Measurements from ENCODE around the gene GPR119. TPM values are rescaled to one million over a fixed set of nuclear protein-coding genes. Genes with fewer than 3 reads are reported as not detected.

GPR119 gene
- total and polyA plus RNA-seq, 2 of the 8 experiments (the other 6 are each of a cell fraction or from before 2014, with no cell fraction given) = 0.11 TPM; not detected in 1

DNA sequence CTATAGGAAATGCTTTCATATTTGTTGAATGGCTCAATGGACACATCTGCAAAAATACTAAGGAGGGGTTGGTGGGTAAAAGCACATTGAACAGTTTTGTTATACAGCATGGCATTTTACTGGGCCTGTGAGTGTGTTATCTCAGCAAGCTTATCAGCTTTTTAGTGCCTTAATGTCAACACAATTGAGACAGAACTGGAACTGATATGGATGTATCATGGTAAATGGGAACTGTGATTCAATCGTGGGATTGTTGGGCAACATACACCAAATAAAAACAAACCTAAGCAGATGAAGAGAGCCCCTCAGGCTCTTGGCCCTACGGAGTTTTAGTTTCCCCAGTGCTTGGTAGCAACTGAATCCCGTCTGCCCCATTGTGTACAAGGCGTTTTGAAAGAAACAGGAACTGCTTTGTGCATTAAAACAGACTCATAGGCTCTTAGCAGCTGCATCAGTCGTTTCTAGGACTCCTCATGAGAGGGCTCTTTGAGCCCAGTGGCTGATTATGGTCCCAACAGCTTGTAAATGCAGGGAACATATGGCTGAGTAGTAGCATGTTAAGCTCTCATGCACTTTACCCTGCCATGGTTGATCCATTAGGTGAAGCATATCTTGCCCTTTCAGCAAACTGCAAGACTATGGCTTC lies 7.3 kb downstream of the GPR119 start:
- H2AK5ac ChIP-seq (ENCODE audit: low read depth, low read length) = no peak overlapping the region
- H2BK20ac ChIP-seq (ENCODE audit: low read length) = no peak overlapping the region
- H3K18ac ChIP-seq (ENCODE audit: extremely low read depth, low read length) = no peak overlapping the region
- no peak overlapping the region for H3K14ac ChIP-seq (ENCODE audit: insufficient read length)
- no peaks in the 10 kb centered on the region for H3K4me1 ChIP-seq (replicated peaks in 1 of 4; ENCODE audit: control insufficient read depth in 3 of 4, insufficient read depth in 4 of 4, low read length in 3 of 4)
- H2AFZ ChIP-seq (ENCODE audit: low read length) = no peak overlapping the region
- no peaks in the 10 kb centered on the region for H3K36me3 ChIP-seq (ENCODE audit: control insufficient read depth in 2 of 4, insufficient read depth in 4 of 4, low read length in 3 of 4)
- no peaks in the 10 kb centered on the region for H3K23me2 ChIP-seq (ENCODE audit: low read depth, low read length)
- no peak overlapping the region for H2BK12ac ChIP-seq (ENCODE audit: low read depth, low read length)
- FAIRE-seq = no peak
- no peak overlapping the region for H3K27ac ChIP-seq (ENCODE audit: low read depth, low read length)
- H4K8ac ChIP-seq (ENCODE audit: extremely low read depth, insufficient read depth, low read length) = no peak overlapping the region
- 83% methylated on average over 5 of the region's 5 CpGs; no CpG with 5 or more reads in 1 of the 2 experiments for WGBS, 2 experiments (ENCODE audit: extremely low coverage in 1 of 2, insufficient coverage in 1 of 2, insufficient read length in 1 of 2, insufficient replicate concordance in 2 of 2, low coverage in 1 of 2, low lambda C conversion rate in 2 of 2, missing lambda C conversion rate in 1 of 2)
- no peaks in the 10 kb centered on the region for H3K79me2 ChIP-seq (ENCODE audit: control insufficient read depth in 1 of 2, insufficient read depth in 2 of 2, low read length in 2 of 2)
- ChIA-PET CTCF (ENCODE audit: partially characterized antibody) (no interaction called here), POLR2A (ENCODE audit: partially characterized antibody) (interaction anchor here (0.7 kb wide), 1 partner anchor 110 kb away, joined by 3 read pairs; no protein-coding TSS in a partner anchor)
- H2BK5ac ChIP-seq (ENCODE audit: low read depth, low read length) = no peak overlapping the region
- H4K20me1 ChIP-seq (replicated peaks in 1 of 2; ENCODE audit: control insufficient read depth in 1 of 2, insufficient read depth in 2 of 2, low read length in 2 of 2) = no peaks in the 10 kb centered on the region
- H3K4me2 ChIP-seq (ENCODE audit: insufficient read depth in 1 of 2, low read depth in 2 of 2, low read length in 2 of 2) = no peak overlapping the region
- DNase-seq (ENCODE audit: low read depth in 1 of 2, low spot score in 2 of 2) = no peak
- H3K27me3 ChIP-seq (replicated peaks in 1 of 4; ENCODE audit: control insufficient read depth in 3 of 4, extremely low read depth in 1 of 4, insufficient read depth in 3 of 4, low read length in 3 of 4) = no peaks in the 10 kb centered on the region
- no peak overlapping the region for H3K4me3 ChIP-seq (ENCODE audit: extremely low read depth in 1 of 4, insufficient read depth in 2 of 4, low read depth in 3 of 4, low read length in 4 of 4)
- H4K5ac ChIP-seq (ENCODE audit: insufficient read length, low read depth, low read length) = no peak overlapping the region
- H3K9ac ChIP-seq (replicated peaks in 1 of 4; ENCODE audit: extremely low read depth in 1 of 4, low read depth in 3 of 4, low read length in 3 of 4) = no peak overlapping the region
- H4K91ac ChIP-seq (replicated peaks; ENCODE audit: insufficient read length, low read length) = no peak overlapping the region
- H2BK120ac ChIP-seq (replicated peaks; ENCODE audit: low read depth, low read length) = no peak overlapping the region
- H3K56ac ChIP-seq (replicated peaks; ENCODE audit: insufficient read length, low read depth, low read length) = no peak overlapping the region
- no peak overlapping the region for H3K4ac ChIP-seq (replicated peaks; ENCODE audit: insufficient read length, low read depth, low read length)
- H3K9me3 ChIP-seq (ENCODE audit: insufficient read depth in 2 of 2, low read depth in 1 of 2, low read length in 1 of 2) = no peaks in the 10 kb centered on the region
- no peak overlapping the region for H3K23ac ChIP-seq (ENCODE audit: insufficient read length)
- no peaks in the 10 kb centered on the region for H3K79me1 ChIP-seq (ENCODE audit: low read depth, low read length)
- H2BK15ac ChIP-seq (ENCODE audit: low read length) = no peak overlapping the region
- TF ChIP-seq, protein P1, sequence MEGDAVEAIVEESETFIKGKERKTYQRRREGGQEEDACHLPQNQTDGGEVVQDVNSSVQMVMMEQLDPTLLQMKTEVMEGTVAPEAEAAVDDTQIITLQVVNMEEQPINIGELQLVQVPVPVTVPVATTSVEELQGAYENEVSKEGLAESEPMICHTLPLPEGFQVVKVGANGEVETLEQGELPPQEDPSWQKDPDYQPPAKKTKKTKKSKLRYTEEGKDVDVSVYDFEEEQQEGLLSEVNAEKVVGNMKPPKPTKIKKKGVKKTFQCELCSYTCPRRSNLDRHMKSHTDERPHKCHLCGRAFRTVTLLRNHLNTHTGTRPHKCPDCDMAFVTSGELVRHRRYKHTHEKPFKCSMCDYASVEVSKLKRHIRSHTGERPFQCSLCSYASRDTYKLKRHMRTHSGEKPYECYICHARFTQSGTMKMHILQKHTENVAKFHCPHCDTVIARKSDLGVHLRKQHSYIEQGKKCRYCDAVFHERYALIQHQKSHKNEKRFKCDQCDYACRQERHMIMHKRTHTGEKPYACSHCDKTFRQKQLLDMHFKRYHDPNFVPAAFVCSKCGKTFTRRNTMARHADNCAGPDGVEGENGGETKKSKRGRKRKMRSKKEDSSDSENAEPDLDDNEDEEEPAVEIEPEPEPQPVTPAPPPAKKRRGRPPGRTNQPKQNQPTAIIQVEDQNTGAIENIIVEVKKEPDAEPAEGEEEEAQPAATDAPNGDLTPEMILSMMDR (IDR thresholded peaks at IDR 0.05; ENCODE audit: control extremely low read depth in 1 of 3, insufficient read depth in 1 of 3, low read depth in 1 of 3, low read length in 3 of 3) = no peak
- TF ChIP-seq BACH1 (IDR thresholded peaks at IDR 0.05; ENCODE audit: low read length) (no peak), SIN3A (conservative IDR thresholded peaks at IDR 0.05 in 1 of 2, IDR thresholded peaks at IDR 0.05 in 1 of 2; ENCODE audit: low read depth in 1 of 2, low read length in 2 of 2) (no peak), KDM5A (IDR thresholded peaks at IDR 0.05; ENCODE audit: low read length) (no peak), CEBPB (IDR thresholded peaks at IDR 0.05; ENCODE audit: low read depth, low read length) (no peak), HDAC6 (IDR thresholded peaks at IDR 0.05; ENCODE audit: low read depth, low read length) (no peak), POU5F1 (IDR thresholded peaks at IDR 0.05; ENCODE audit: low read depth, low read length) (no peak), CHD1 (IDR thresholded peaks at IDR 0.05; ENCODE audit: low read depth, low read length) (no peak), BCL11A (IDR thresholded peaks at IDR 0.05; ENCODE audit: low read depth in 2 of 2, low read length in 2 of 2) (no peak), RBBP5 (IDR thresholded peaks at IDR 0.05; ENCODE audit: borderline replicate concordance, low read depth, low read length) (no peak), GABPA (IDR thresholded peaks at IDR 0.05; ENCODE audit: borderline replicate concordance, insufficient read depth, low read length) (no peak), SP4 (IDR thresholded peaks at IDR 0.05; ENCODE audit: low read length) (no peak)
